WTC11 (cell line): ENCODE results near the gene CACNA1C. TPM values are rescaled to one million over a fixed set of nuclear protein-coding genes. Genes with fewer than 3 reads are reported as not detected.

Experiments used
- ATAC-seq: fragments of 200-7000 bp; cut with Tn5 transposase; 2 replicates; pipeline ENCODE4 v1.10.0; 2021; ENCODE audit warnings: mild to moderate bottlenecking, moderate library complexity
- CTCF ChIA-PET: fragments of 300-600 bp; sonication (Branson Sonifier 250); formaldehyde crosslinking; loops from one replicate; lab custom pipeline; 2021; ENCODE audit warnings: antibody characterized with exemption; lab: Charles Lee
- POLR2A ChIA-PET: fragments of 350-600 bp; sonication (Branson Sonifier 250); formaldehyde crosslinking; loops from one replicate; lab custom pipeline; 2021; ENCODE audit warnings: antibody characterized with exemption; lab: Charles Lee
- DNase-seq: peaks from one replicate; pipeline ENCODE4 v3.0.0; 2021; ENCODE audit warnings: low spot score
- H3K27ac Mint-ChIP-seq: 2 replicates; pipeline ENCODE4 v1.8.0; 2021; ENCODE audit warnings: mixed read lengths
- H3K27me3 Mint-ChIP-seq: 2 replicates; pipeline ENCODE4 v1.8.0; 2021; ENCODE audit warnings: low read depth, mild to moderate bottlenecking, moderate library complexity, mixed read lengths
- H3K36me3 Mint-ChIP-seq: 2 replicates; pipeline ENCODE4 v1.8.0; 2021; ENCODE audit warnings: mixed read lengths
- H3K4me1 Mint-ChIP-seq: 2 replicates; pipeline ENCODE4 v1.8.0; 2022; ENCODE audit warnings: mixed read lengths
- H3K4me3 Mint-ChIP-seq: 2 replicates; pipeline ENCODE4 v1.8.0; 2021; ENCODE audit warnings: mild to moderate bottlenecking, moderate library complexity, mixed read lengths
- H3K9me3 Mint-ChIP-seq: 2 replicates; pipeline ENCODE4 v1.8.0; 2021; ENCODE audit warnings: mixed read lengths
- ATF1 ChIP-seq: sonication (generic); formaldehyde crosslinking; IDR thresholded peaks from 2 replicates; pipeline ENCODE4 v1.8.1; 2023; ENCODE audit warnings: mild to moderate bottlenecking, moderate library complexity, missing genetic modification reagents
- ATF2 ChIP-seq: sonication (generic); formaldehyde crosslinking; IDR thresholded peaks from 2 replicates; pipeline ENCODE4 v1.8.1; 2022; ENCODE audit warnings: low read depth, missing genetic modification reagents, borderline replicate concordance
- CTCF ChIP-seq: fragments of 200-600 bp; IDR thresholded peaks from 2 replicates; pipeline ENCODE4 v1.8.0; 2022; ENCODE audit warnings: antibody characterized with exemption
- E2F4 ChIP-seq: sonication (generic); formaldehyde crosslinking; IDR thresholded peaks from 2 replicates; pipeline ENCODE4 v1.8.1; 2022; ENCODE audit warnings: low read depth, mild to moderate bottlenecking, moderate library complexity, missing genetic modification reagents, borderline replicate concordance
- ELF4 ChIP-seq: sonication (generic); formaldehyde crosslinking; IDR thresholded peaks from 2 replicates; pipeline ENCODE4 v1.8.1; 2022; ENCODE audit warnings: low read depth, mild to moderate bottlenecking, moderate library complexity, missing genetic modification reagents
- ESRRA ChIP-seq: sonication (generic); formaldehyde crosslinking; IDR thresholded peaks from 2 replicates; pipeline ENCODE4 v1.8.1; 2022; ENCODE audit warnings: mild to moderate bottlenecking, missing genetic modification reagents, borderline replicate concordance
- FOXJ3 ChIP-seq: sonication (generic); formaldehyde crosslinking; IDR thresholded peaks from 2 replicates; pipeline ENCODE4 v1.9.0; 2021; ENCODE audit warnings: missing genetic modification reagents, mild to moderate bottlenecking, borderline replicate concordance
- FOXK1 ChIP-seq: sonication (generic); formaldehyde crosslinking; IDR thresholded peaks from 2 replicates; pipeline ENCODE4 v1.8.0; 2022; ENCODE audit warnings: mild to moderate bottlenecking, moderate library complexity, missing genetic modification reagents
- GABPB1 ChIP-seq: sonication (generic); formaldehyde crosslinking; IDR thresholded peaks from 2 replicates; pipeline ENCODE4 v1.8.1; 2023; ENCODE audit warnings: mild to moderate bottlenecking, missing genetic modification reagents
- IRF1 ChIP-seq: sonication (generic); formaldehyde crosslinking; IDR thresholded peaks from 2 replicates; pipeline ENCODE4 v1.8.0; 2023; ENCODE audit warnings: missing genetic modification reagents
- JUN ChIP-seq: sonication (generic); formaldehyde crosslinking; IDR thresholded peaks from 2 replicates; pipeline ENCODE4 v1.8.0; 2023; ENCODE audit warnings: mild to moderate bottlenecking, missing genetic modification reagents
- MXD4 ChIP-seq: fragments of 250-450 bp; sonication (Bioruptor Pico); IDR thresholded peaks from 2 replicates; pipeline ENCODE4 v1.8.0; 2021; ENCODE audit warnings: mild to moderate bottlenecking, moderate library complexity, borderline replicate concordance
- NR3C1 ChIP-seq: sonication (generic); formaldehyde crosslinking; conservative IDR thresholded peaks from 2 replicates; pipeline ENCODE4 v1.8.1; 2023; ENCODE audit warnings: low read depth, mild to moderate bottlenecking, missing genetic modification reagents
- PRDM15 ChIP-seq: sonication (generic); formaldehyde crosslinking; IDR thresholded peaks from 2 replicates; pipeline ENCODE4 v1.8.0; 2022; ENCODE audit warnings: missing genetic modification reagents
- SMAD4 ChIP-seq: sonication (generic); formaldehyde crosslinking; IDR thresholded peaks from 2 replicates; pipeline ENCODE4 v1.8.0; 2022; ENCODE audit warnings: mild to moderate bottlenecking, missing genetic modification reagents
- TEAD1 ChIP-seq: sonication (generic); formaldehyde crosslinking; IDR thresholded peaks from 2 replicates; pipeline ENCODE4 v1.8.0; 2022; ENCODE audit warnings: mild to moderate bottlenecking, missing genetic modification reagents
- TP53 ChIP-seq: sonication (generic); formaldehyde crosslinking; IDR thresholded peaks from 2 replicates; pipeline ENCODE4 v1.8.1; 2023; ENCODE audit warnings: mild to moderate bottlenecking, missing genetic modification reagents
- USF2 ChIP-seq: sonication (generic); formaldehyde crosslinking; IDR thresholded peaks from 2 replicates; pipeline ENCODE4 v1.8.1; 2023; ENCODE audit warnings: mild to moderate bottlenecking, missing genetic modification reagents, moderate library complexity
- ZBTB21 ChIP-seq: sonication (generic); formaldehyde crosslinking; IDR thresholded peaks from 2 replicates; pipeline ENCODE4 v1.8.1; 2023; ENCODE audit warnings: mild to moderate bottlenecking, missing genetic modification reagents, borderline replicate concordance
- ZNF138 ChIP-seq: sonication (generic); formaldehyde crosslinking; conservative IDR thresholded peaks from 2 replicates; pipeline ENCODE4 v1.8.1; 2022; ENCODE audit warnings: mild to moderate bottlenecking, moderate library complexity, missing genetic modification reagents
- ZNF232 ChIP-seq: sonication (generic); formaldehyde crosslinking; IDR thresholded peaks from 2 replicates; pipeline ENCODE4 v1.8.0; 2022; ENCODE audit warnings: mild to moderate bottlenecking, missing genetic modification reagents
- ZNF396 ChIP-seq: fragments of 250-450 bp; sonication (Bioruptor Pico); IDR thresholded peaks from 2 replicates; pipeline ENCODE4 v1.8.0; 2021; ENCODE audit warnings: mild to moderate bottlenecking, moderate library complexity, borderline replicate concordance
- ZNF423 ChIP-seq: fragments of 250-450 bp; sonication (Bioruptor Pico); IDR thresholded peaks from 2 replicates; pipeline ENCODE4 v2.1.2; 2022; ENCODE audit warnings: mild to moderate bottlenecking, moderate library complexity
- total RNA-seq: library from RNA; stranded (reverse); gene quantifications from 3 replicates; pipeline ENCODE4 v1.2.3, GENCODE V29; 2021

CACNA1C gene
- total RNA-seq, 1 experiment from 2014 or later = 1.7 TPM

- Mint-ChIP-seq H3K36me3 (no peaks in the 10 kb centered on the region), H3K27ac (no peak overlapping the region), H3K4me1 (peaks cover 46% of the 10 kb centered on the region), H3K9me3 (no peaks in the 10 kb centered on the region), H3K27me3 (no peaks in the 10 kb centered on the region), H3K4me3 (no peak overlapping the region)
- ATAC-seq (no peak), DNase-seq (no peak)
- POLR2A ChIA-PET = no interaction called here
- CTCF ChIA-PET = no interaction called here
- TF ChIP-seq PRDM15 = no peak
- no peak for TF ChIP-seq CTCF
- no peak for TF ChIP-seq SMAD4 (CRISPR knock-in tag)
- TF ChIP-seq IRF1 (CRISPR knock-in tag) = no peak
- no peak for TF ChIP-seq FOXJ3 (CRISPR knock-in tag)
- no peak for TF ChIP-seq TP53 (CRISPR knock-in tag)
- TF ChIP-seq ZNF138 (CRISPR knock-in tag) = no peak
- no peak for TF ChIP-seq ZNF423 (CRISPR knock-in tag)
- no peak for TF ChIP-seq ZNF232 (CRISPR knock-in tag)
- TF ChIP-seq JUN (CRISPR knock-in tag) = no peak
- TF ChIP-seq USF2 = no peak
Measured at GRCh38 chr12:2247596-2247995, 194.8 kb downstream of the CACNA1C start.

GRCh38 chr12:2248087-2248900 is 195.5 kb downstream of the CACNA1C start:
- no peaks in the 10 kb centered on the region for H3K27me3 Mint-ChIP-seq
- POLR2A ChIA-PET = no interaction called here
- ATAC-seq = no peak
- H3K4me3 Mint-ChIP-seq = no peak overlapping the region
- H3K27ac Mint-ChIP-seq = no peak overlapping the region
- TF ChIP-seq ATF2 (CRISPR knock-in tag) (no peak), GABPB1 (CRISPR knock-in tag) (peak; percentile 27; the same call in 1 of the 2 replicates)
- TF ChIP-seq, all 79 proteins: peak for 1
- Mint-ChIP-seq H3K4me1 (peaks cover 46% of the 10 kb centered on the region), H3K9me3 (no peaks in the 10 kb centered on the region), H3K36me3 (no peaks in the 10 kb centered on the region)
- CTCF ChIA-PET = no interaction called here
- DNase-seq = no peak

GRCh38 chr12:2248901-2249381 is 196.2 kb downstream of the CACNA1C start:
- ATAC-seq (no peak), DNase-seq (no peak)
- CTCF ChIA-PET = no interaction called here
- Mint-ChIP-seq H3K36me3 (no peaks in the 10 kb centered on the region), H3K9me3 (no peaks in the 10 kb centered on the region), H3K4me1 (peaks cover 41% of the 10 kb centered on the region), H3K27me3 (no peaks in the 10 kb centered on the region), H3K27ac (no peak overlapping the region), H3K4me3 (no peak overlapping the region)
- POLR2A ChIA-PET = no interaction called here
- TF ChIP-seq TP53 (CRISPR knock-in tag) (no peak), NR3C1 (CRISPR knock-in tag) (no peak), ZNF396 (CRISPR knock-in tag) (no peak), ESRRA (CRISPR knock-in tag) (no peak), MXD4 (no peak), FOXK1 (CRISPR knock-in tag) (no peak), ATF1 (CRISPR knock-in tag) (no peak), FOXJ3 (CRISPR knock-in tag) (no peak), E2F4 (CRISPR knock-in tag) (no peak), ZBTB21 (CRISPR knock-in tag) (no peak), ELF4 (CRISPR knock-in tag) (no peak), TEAD1 (CRISPR knock-in tag) (no peak)
